ENCODE results near the gene IMPACT.

DNA sequence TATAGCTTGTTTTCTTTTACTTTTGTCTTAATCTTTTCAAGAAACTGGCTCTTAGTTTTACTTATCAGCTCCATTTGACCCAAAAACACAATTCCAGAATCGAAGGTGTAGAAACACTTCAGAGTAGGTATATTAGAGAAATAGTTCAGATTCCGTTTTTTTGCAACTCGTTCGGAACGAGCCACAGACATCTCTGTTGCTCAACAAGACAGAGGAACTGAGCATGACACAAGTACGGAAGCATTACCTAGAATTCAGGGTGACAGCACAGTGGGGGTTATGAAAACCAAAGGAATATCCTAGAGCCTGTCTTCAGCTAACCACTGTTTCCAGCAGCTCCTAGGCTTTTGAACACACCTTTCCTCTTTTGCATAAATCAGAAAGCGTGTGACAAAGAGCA is 39.0 kb downstream of the IMPACT start:
- TF ChIP-seq, protein P1, sequence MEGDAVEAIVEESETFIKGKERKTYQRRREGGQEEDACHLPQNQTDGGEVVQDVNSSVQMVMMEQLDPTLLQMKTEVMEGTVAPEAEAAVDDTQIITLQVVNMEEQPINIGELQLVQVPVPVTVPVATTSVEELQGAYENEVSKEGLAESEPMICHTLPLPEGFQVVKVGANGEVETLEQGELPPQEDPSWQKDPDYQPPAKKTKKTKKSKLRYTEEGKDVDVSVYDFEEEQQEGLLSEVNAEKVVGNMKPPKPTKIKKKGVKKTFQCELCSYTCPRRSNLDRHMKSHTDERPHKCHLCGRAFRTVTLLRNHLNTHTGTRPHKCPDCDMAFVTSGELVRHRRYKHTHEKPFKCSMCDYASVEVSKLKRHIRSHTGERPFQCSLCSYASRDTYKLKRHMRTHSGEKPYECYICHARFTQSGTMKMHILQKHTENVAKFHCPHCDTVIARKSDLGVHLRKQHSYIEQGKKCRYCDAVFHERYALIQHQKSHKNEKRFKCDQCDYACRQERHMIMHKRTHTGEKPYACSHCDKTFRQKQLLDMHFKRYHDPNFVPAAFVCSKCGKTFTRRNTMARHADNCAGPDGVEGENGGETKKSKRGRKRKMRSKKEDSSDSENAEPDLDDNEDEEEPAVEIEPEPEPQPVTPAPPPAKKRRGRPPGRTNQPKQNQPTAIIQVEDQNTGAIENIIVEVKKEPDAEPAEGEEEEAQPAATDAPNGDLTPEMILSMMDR (IDR thresholded peaks at IDR 0.05): no peak
- TF ChIP-seq POLR2A (IDR thresholded peaks at IDR 0.05): no peak

Measured in breast epithelium (tissue), 3 donors.